Putamen (tissue), 1 donor: ENCODE results near the gene PLEKHA6.

Experiments used
- DNase-seq: peaks from one replicate; pipeline ENCODE4 v3.0.0-alpha.2; 2016; ENCODE audit warnings: low spot score

The PLEKHA6 gene

DNA sequence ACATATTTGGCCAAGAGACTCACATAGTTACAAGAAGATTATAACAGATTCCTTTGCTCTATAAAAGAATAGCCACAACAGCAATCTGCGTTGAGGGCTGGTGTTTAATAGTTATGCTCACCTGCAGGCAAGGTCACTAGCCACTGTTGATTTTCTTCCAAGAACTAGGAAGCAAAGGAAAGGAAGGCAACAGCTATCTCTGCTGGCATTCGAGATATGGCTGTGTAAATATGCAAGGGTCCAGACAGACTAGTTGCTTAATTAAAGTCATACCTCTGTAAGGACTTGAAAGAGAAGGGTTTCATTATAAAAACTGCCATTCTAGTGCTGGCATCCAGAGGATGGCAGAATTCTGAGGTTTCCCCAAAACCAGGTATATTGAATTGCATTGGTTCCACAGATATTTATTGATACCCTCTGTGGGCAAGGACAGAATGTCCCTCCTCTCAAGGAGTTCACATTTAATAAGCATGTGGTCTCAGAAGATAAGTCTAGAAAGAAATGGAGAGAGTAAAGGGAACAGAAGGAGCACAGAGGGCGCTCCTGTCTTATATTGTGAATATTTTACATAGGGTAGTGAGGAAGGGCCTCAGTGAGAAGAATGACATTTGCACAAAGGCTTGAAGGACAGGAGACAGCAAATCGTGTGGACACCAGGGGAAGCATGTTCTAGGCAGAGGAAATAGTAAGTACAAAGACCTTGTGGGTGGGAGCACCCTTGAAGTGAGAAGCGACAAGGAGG is 23.6 kb upstream of the PLEKHA6 start:
- DNase-seq: no peak

DNA sequence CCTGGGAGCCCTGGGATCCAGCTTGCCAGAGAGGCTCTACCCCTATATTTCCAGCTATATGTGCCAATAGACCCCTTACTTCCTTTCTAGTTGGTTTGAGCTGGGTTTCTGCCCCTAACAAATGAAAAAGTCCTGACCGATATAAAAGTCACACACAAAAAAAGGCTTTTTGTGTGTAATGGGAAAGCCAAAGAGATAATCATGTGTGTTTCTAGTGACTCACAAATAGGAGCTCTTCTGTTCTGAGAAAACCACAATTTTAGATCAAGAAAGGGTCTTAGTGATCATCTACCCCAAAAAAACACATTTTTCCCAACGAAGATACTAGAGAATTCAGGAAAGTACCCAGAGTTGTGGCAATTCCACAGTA is 23.0 kb upstream of the PLEKHA6 start:
- DNase-seq: no peak

DNA sequence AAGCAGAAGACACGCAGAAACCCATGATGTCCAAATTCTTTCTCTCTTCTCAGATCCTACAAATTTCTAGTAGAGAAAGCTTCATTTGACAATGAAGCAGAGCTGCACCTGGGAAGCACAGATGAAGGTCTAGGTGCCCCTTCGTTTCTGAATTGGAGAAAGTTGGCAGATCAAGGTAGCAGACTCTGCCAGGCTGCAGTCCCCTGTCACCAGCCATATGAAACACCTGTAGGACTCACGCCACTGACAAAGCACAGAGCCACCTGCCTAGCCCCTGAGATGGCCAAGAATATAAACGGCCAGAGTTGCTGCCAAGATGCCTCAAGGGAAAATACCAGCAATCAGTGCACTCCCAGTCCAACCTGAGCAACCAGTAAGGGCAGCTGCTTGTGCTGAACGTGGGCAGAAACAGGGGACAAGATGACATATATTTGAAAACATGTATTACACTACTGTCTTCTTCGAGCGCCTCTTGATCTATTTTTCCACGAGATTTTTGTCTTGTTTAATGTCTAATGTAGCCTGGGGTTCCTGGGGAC is 20.6 kb upstream of the PLEKHA6 start:
- DNase-seq: no peak

DNA sequence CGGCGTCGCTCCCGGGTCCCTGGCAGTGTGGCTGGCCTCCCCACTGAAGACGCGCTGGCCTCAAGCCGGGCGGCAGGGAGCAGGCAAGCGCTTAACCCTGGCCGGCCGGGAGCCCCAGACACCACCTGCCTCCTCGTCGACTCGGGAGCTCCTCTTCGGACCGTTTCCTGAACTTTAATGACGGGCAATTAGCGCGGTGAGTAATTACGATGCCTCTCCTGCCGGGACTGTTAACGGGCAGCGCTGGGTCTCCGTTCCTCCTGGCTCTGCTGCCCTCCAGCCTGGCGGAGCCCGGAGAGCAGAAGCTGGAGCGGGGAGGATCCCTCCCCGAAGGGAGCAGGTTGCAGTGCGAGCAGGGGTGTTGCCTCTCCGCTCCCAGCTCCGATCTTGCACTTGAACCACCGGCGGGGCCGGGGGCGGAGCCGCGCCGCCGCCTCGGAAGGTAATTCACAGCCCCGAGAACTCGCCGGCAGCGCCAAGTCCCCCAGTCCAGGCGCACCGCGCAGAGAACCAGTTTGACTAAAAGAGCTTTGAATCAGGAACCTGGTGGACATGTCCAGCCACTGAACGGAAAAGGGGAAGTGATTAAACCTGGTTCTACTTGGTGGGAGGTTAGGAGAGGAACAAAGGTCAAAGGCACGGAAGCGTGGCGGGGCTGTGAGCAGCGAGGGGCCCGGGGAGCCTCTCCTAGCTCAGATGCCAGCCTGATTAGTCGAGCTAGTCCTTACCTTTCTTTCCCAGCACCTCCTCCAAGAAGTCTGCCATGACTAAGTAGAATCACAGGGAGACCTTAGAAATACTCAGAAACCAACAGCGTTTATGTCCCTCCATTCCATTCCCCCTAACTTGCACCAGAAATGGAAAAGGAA is 18.3 kb upstream of the PLEKHA6 start:
- DNase-seq: no peak

DNA sequence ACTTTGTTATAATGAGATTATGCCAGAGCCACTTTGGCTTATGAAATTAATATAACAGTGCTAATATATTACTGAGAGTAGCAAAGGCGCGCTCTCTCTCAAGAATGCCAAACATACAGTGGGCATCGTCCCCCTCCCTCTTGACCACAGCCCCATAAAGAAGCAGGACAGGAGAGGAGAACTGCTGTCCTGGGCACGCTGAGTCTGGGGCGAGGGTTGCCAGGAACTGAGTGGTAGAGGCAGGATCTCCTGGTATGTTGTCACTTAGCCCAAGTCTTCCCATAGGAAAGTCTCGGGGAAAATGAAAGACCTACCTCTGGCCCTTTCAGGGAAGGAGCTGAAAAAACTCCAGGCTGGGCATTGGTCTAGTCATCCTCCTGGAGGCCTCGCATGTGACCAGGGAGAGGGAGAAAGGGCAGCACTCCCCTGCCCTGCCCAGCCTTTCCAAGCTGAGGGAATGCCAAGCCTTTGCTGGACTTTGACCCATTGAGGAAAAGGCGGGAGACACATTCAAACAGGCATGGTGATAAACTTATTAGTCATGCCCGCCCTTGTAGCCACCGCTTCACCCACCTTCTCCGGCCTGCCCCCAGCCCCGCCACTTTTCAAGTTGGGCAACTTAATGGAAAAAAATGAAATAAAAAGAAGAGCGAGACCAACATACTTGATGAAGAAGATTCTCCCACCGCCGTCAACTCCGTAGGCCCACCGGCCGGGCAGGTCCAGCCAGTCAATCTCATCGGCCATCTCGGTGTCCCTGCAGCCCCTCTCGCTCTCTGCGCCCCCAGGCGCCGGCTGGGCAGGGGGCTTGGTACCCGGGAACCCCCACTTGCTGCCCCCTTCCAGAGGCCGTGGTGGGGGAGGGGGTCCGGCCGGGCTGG is 17.4 kb upstream of the PLEKHA6 start:
- DNase-seq: no peak

DNA sequence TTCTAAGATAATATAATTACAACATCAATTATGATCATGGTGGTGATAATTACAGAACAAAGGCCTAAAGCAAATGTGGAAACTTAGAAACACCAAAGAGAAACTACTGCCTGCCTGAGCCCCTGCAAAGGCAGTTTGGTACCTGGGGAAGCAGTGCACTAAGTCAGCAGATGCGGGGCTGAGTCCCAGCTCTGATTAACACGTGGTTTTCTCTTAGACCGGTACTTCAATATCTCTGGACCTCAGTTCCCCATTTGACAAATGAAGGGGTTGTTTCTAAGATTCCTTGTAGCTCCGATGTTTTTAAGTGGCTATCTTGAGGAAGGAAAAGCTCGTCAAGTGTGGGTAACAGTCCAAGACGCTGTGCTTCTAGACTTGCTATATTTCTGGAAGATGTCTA is 16.7 kb upstream of the PLEKHA6 start:
- no peak for DNase-seq

DNA sequence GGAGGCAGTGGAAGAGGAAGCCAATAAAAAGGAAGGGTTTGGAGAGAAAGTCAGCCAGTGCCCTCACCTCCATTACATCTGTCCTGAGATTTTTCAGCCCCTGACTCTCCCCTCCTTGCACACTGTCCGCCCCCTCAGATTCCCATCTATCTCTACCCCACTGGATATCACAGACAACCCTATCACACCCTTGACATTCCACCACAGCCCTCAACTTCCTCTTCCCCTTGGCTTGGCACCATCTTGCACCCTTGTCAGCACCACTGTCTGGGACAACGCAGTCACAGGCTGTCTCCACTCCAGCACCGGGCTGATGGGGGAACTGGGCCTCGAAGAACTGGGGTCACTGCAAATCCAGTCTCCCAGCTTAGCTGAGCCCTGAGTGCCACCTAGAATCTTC is 14.2 kb upstream of the PLEKHA6 start:
- DNase-seq: no peak

DNA sequence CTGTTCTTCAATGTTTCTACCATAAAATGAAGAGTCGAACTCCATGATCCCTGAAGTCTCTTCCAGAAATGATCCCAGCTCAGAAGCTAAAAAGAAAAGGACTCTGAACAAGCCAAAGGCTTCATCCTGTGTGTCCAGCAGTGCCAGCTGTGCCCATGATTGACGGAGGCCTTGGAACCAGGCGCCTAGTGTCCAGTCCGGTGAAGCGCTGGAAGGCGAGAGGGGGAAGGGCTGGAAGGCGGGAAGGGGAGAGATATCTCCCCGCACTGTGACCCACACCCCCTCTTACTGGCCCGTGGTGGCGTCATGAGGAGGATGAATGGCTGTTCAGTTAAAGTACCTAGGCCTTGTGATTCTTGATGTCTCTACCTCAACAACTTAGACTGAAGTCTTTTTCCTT is 10.4 kb upstream of the PLEKHA6 start:
- DNase-seq: no peak

DNA sequence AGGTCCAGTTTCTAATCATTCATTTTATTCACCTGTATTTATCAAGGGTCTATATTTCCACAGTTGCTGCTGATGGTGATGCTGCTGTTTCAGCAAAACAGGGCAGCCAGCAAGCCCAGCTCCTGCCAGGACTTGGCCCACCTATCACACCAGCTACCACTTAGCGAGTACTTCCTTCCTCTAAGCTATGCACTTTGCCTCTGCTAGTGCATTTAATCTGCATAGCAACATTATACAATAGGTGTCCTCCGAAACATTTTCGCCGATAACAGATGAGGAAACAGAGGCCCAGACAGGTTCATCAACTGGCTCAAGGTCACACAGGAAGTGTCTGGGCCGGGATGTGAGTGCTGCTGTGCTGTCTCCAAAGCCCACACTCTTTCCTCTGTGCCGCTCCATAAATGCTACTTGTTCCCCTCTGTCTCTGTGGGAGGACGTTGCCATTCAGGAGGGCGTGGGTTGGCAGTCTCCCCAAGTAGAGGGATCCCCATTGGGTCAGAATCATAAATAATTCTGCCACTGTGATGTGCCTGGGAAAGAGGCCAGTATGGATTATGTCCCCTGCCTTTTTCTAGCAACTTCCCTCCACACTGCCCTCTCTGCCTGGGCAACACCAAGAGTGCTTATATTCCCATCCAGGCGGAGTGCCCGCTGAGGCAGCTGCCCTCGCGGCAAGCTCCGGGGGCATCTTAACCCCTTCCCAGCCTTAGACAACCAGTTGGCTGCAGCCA is 9.4 kb upstream of the PLEKHA6 start:
- peak; percentile 70 for DNase-seq

DNA sequence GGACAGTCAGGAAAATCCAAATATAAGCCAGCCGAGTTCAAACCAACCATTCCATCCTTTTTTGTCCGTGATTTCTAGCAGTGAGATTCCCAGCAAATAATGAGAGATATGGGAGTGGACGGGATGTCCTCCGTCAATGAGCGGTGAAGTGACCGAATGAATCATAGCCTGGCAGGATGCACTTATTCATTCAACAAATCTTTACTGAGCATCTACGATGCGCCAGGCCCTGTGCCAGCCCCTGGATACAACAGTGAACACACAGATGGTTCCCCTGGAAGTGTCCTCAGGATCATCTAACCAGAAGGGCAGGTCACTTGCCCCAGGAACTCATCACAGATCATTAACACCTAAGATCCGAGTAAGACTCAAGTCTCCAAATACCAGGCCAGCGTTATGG is 8.2 kb upstream of the PLEKHA6 start:
- DNase-seq: no peak

DNA sequence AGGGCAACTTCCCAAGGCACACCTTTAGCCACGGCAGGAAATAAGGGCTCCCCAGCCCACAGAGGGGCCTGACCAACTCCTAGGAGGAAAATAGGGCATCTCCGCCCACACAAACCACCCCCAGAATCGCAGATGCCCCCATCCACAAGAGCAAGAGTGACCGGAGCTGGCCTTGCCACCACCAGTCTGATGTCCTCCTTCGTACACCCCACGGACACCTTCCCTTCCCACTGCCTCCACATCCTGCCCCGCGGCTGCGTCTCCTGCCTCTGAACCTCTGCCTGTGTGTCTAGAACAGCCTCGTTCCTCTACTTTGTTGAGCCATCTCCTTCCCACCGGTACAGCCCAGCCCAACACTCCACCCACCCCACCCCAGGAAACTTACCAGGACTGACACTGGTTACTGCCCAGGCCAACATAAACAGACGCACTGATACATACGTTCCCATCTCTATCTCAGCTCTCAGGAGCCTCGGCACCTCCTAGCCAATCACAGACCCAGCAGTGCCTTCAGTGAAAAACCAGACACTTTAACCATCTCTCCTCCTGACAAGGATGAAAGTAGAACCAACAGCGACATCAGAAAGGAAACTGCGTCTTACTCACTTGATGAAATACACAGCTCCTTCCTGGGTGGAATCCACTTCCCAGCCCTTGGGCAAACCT is 7.6 kb upstream of the PLEKHA6 start:
- DNase-seq: no peak

DNA sequence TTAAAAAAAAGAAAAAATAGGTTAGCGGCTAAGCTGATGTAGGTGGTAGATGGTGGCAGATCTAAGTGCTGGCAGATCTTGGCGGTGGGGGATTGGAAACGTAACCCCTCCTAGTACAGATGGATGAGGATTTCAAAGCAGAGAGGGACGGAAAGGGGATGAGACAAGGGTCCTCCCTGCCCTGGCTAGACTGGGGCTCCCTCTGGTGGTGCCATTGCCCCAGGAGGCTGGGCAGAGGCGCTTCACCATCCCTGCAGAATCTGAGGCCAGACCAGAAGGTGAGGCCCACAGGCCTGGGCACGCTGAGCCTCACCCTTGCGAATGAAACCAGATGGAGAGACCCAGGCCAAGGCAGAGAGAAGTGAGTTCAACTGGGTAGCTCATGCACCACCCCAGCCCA is 7.0 kb upstream of the PLEKHA6 start:
- DNase-seq: no peak

DNA sequence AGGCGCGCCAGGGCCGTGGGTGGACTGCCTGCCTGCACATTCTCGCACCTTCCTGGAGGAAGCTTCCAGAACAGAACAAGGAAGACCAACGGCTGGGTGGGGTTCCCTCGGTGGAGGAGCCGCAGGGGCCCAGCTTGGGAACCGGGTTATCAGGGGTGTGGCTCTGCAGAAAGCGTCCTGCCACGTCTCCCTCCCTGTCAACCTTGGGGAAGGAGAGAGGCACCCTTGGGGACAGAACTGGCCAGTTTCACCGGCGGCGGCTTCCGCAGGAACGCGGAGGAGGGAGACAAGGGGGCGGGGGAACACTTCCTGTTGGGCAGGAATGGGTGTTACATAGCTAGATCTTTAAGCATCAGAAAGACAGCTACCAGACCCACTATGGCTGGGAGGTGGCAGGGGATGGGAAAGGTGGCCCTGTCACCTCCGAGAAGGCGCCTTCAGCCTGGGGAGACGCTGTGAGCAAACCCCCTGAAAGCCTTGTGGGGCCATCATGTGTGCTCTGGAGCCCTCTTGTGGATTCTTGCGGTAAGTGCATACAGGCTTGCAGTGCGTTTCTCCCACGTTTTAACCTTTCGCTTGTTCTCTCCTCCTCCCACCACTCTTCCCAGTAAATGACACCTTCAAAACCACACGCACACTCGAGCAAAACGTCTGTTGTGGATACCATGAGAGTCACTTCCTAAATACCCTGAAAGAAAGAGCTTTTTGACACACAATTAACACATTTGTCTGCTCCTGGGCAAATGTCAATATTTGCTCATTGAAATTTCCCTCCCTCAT is 3.8 kb upstream of the PLEKHA6 start:
- peak; percentile 80 for DNase-seq

DNA sequence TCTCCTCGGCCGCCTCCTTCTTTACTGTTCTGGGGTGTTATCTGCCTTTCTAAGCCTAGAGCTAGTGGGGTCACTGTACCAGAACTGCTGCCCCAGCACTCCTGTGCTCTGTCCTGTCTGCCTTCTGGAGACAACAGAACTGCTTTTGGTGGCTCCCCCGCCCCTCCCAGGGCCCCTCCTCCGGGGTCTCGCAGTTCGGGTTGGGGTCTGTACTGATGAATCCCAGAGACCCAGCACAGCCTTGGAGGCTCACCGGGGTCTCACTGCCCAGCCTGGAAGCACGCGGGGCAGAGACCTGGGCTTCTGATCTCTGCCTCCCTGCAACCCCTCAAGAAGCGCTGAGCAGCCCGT is 3.2 kb upstream of the PLEKHA6 start:
- no peak for DNase-seq

DNA sequence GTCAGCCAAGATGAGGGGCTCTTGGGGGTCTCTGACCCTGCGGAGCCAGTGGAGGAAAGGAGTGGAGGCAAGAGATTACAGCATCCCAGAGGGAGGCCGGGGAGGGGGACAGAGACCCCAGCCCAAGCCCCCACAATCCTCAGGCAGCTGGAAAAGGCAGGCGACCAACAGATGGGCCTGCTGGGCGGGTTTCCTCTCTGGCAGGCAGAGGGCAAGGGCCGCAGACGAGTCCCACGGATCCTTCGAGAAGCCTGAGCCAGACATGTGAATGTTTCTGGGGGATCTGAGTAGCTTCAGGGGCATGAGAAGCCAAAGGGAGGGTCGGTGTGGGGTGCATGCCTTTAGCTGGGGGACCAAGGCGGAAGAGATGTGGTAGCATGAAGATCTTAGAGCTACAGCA is 2.1 kb upstream of the PLEKHA6 start:
- no peak for DNase-seq

DNA sequence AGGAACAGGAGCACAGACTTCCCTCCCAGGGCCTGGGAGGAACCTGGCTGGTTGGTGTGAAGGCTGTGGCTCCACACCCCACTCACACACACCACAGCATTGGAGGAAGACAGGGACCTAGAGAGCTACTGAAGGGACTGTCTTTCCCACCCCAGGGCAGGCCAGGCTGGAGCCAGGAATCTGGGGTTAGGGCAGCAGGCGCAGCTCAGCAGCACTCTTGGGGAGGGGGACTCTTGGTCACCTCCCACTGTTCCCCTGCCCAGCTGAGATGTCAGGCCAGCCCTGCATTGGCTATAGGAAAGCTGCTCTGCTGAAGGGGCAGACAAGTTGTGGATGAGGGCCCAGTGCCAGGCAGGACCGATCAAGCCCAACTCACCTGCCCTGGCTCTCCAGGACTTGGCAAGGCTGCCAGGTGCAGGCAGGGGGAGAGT is 1.6 kb upstream of the PLEKHA6 start:
- DNase-seq: no peak

DNA sequence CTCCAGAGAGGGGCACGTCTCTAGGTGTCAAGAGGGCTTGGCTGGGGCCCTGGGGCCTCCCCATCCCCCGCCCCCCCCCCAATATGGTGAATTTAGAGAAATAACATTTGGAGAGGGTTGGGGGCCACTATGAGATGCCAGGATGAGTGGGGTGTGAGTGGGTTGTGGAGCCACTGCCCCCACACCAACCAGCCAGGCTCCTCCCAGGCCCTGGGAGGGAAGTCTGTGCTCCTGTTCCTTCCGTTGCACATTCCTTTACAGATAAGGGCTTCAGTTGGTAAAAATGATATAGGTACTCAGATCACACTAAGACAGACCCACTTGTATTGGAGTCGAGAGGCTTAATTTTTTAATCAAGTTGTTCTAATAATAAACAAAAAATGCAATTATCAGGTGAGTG is 585 bp upstream of the PLEKHA6 start:
- DNase-seq: no peak

DNA sequence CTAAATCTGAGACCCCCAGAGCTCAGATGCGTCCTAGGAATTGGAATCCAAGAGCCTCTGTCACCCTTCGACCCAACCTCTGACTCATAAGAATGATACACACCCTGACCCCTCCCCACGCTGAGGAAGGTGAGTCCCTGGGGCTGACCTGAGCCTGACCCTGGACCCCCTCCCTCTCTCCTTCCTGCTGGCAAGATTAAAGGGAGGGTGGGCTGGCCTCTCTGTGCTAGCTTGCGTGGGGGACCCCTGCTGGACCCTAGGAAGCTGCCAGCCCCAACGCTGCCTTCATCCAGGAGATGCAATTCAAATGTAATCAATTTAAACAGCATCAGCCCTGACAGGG is 627 bp downstream of the PLEKHA6 start:
- no peak for DNase-seq

DNA sequence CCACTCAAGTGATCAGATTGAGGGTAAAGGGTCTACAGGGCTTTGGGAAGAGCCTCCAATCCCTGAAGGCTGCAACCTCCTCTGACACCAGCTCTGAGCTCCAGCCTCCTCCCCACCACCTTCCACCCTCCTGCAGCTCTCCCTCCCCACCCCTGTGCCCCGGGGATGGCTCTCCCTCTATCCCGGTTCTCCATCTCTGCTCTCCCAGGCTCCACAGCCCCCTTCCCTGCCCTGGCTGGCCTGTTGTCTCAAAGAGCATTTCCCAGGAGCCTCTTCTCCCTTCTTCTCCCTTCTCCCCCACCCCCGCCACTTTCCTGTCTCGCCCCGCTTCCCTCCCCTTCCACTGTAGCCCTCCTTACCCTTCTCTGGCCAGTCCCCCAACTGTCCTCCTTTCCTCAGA is 1.1 kb downstream of the PLEKHA6 start:
- no peak for DNase-seq
